ENCODE measurements around the gene RETREG1. TPM values are rescaled to one million over a fixed set of nuclear protein-coding genes. Genes with fewer than 3 reads are reported as not detected.

RETREG1 gene
- polyA plus RNA-seq, 1 of the 3 experiments (the other 2 are of a cell fraction) = 0.43 TPM

GRCh38 chr5:16550316-16550952, 66.4 kb downstream of the RETREG1 start:
- no peak overlapping the region for H2AFZ ChIP-seq (ENCODE audit: low read depth)
- no peak overlapping the region for H3K27ac ChIP-seq (ENCODE audit: low read depth in 2 of 2, low read length in 1 of 2)
- ChIA-PET CTCF (interaction anchor here (0.7 to 3.7 kb wide), 8 partner anchors 9 to 68 kb away, joined by 3 to 22 read pairs (median 5); no protein-coding TSS in a partner anchor), POLR2A (no interaction called here)
- H3K9ac ChIP-seq = no peak overlapping the region
- TF ChIP-seq, protein P1, sequence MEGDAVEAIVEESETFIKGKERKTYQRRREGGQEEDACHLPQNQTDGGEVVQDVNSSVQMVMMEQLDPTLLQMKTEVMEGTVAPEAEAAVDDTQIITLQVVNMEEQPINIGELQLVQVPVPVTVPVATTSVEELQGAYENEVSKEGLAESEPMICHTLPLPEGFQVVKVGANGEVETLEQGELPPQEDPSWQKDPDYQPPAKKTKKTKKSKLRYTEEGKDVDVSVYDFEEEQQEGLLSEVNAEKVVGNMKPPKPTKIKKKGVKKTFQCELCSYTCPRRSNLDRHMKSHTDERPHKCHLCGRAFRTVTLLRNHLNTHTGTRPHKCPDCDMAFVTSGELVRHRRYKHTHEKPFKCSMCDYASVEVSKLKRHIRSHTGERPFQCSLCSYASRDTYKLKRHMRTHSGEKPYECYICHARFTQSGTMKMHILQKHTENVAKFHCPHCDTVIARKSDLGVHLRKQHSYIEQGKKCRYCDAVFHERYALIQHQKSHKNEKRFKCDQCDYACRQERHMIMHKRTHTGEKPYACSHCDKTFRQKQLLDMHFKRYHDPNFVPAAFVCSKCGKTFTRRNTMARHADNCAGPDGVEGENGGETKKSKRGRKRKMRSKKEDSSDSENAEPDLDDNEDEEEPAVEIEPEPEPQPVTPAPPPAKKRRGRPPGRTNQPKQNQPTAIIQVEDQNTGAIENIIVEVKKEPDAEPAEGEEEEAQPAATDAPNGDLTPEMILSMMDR (IDR thresholded peaks at IDR 0.05) = peak; percentile 77
- no peak for TF ChIP-seq JUND (IDR thresholded peaks at IDR 0.05)
- TF ChIP-seq RCOR1 (IDR thresholded peaks at IDR 0.05; ENCODE audit: low read length) = no peak
- TF ChIP-seq FOSL2 (IDR thresholded peaks at IDR 0.05; ENCODE audit: borderline replicate concordance, low read depth) = no peak
- peak; percentile 54 for TF ChIP-seq SMC3 (IDR thresholded peaks at IDR 0.05; ENCODE audit: low read depth, low read length)
- no peak for TF ChIP-seq FOXJ3 (CRISPR knock-in tag; IDR thresholded peaks at IDR 0.05)
- TF ChIP-seq RFX5 (IDR thresholded peaks at IDR 0.05; ENCODE audit: low read length) = no peak
- peak; percentile 52 for TF ChIP-seq RAD21 (IDR thresholded peaks at IDR 0.05; ENCODE audit: low read length)
- TF ChIP-seq, protein P2, sequence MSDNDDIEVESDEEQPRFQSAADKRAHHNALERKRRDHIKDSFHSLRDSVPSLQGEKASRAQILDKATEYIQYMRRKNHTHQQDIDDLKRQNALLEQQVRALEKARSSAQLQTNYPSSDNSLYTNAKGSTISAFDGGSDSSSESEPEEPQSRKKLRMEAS (IDR thresholded peaks at IDR 0.05; ENCODE audit: low read depth) = no peak
- TF ChIP-seq MXI1 (IDR thresholded peaks at IDR 0.05; ENCODE audit: low read depth, low read length) = no peak
- TF ChIP-seq SIN3A (IDR thresholded peaks at IDR 0.05; ENCODE audit: borderline replicate concordance, low read depth, low read length) = no peak
- TF ChIP-seq TCF12 (IDR thresholded peaks at IDR 0.05) = no peak
- no peak for TF ChIP-seq POLR2AphosphoS5 (IDR thresholded peaks at IDR 0.05; ENCODE audit: low read depth, low read length)
- no peak for TF ChIP-seq FOXM1 (IDR thresholded peaks at IDR 0.05; ENCODE audit: low read depth)
- TF ChIP-seq PBX3 (IDR thresholded peaks at IDR 0.05) = peak; percentile 43
- no peaks in the 10 kb centered on the region for H3K4me1 ChIP-seq (ENCODE audit: control insufficient read depth in 1 of 2, insufficient read depth in 2 of 2, low read depth in 1 of 2, low read length in 1 of 2)
- 57% methylated on average over 7 of the region's 7 CpGs for WGBS (ENCODE audit: low lambda C conversion rate)
- no peaks in the 10 kb centered on the region for H3K36me3 ChIP-seq (replicated peaks in 1 of 2; ENCODE audit: control insufficient read depth in 1 of 2, insufficient read depth in 2 of 2, low read length in 1 of 2)
- H3K4me2 ChIP-seq = no peak overlapping the region
- no peaks in the 10 kb centered on the region for H3K9me3 ChIP-seq
- H3K9me2 ChIP-seq = no peaks in the 10 kb centered on the region
- H3K4me3 ChIP-seq (ENCODE audit: low read depth in 2 of 2, low read length in 1 of 2) = no peak overlapping the region
- no peaks in the 10 kb centered on the region for H3K79me2 ChIP-seq (ENCODE audit: insufficient read depth)
- no peaks in the 10 kb centered on the region for H3K27me3 ChIP-seq (ENCODE audit: insufficient read depth)
- no peaks in the 10 kb centered on the region for H4K20me1 ChIP-seq (ENCODE audit: insufficient read depth)
- H3F3A ChIP-seq (replicated peaks; ENCODE audit: insufficient read depth) = no peaks in the 10 kb centered on the region
- DNase-seq = peak; percentile 44

Data from SK-N-SH (cell line).